B cell (primary cell): ENCODE results near the gene PMCH. TPM values are rescaled to one million over a fixed set of nuclear protein-coding genes. Genes with fewer than 3 reads are reported as not detected.

Source experiments
- ATAC-seq: fragments of 200-7000 bp; cut with Tn5 transposase; one replicate; pipeline ENCODE4 v1.10.0; 2021; ENCODE audit warnings: low read depth, mild to moderate bottlenecking, moderate number of reproducible peaks, moderate library complexity
- CTCF ChIA-PET: fragments of 350-600 bp; sonication (Branson Sonifier 250); formaldehyde crosslinking; loops from one replicate; lab custom pipeline; 2021; ENCODE audit warnings: antibody characterized with exemption, inconsistent platforms; lab: Charles Lee
- POLR2A ChIA-PET: fragments of 350-600 bp; sonication (Branson Sonifier 250); formaldehyde crosslinking; loops from one replicate; lab custom pipeline; 2021; ENCODE audit warnings: antibody characterized with exemption; lab: Charles Lee
- DNase-seq: peaks from one replicate; pipeline ENCODE4 v3.0.0; 2013
- H2AFZ ChIP-seq: 2 replicates; pipeline ENCODE4 v1.6.1; 2012; ENCODE audit warnings: mild to moderate bottlenecking, low read depth, low read length; ENCODE audit not compliant: insufficient read depth, poor library complexity, severe bottlenecking
- H3K27ac ChIP-seq, 2 donors: 1 replicate in 1 of 2; 2 replicates in 1 of 2; pipeline ENCODE4 v1.5.1; 2012 to 2013; ENCODE audit warnings: low read length in 2 of 2, mild to moderate bottlenecking in 2 of 2, moderate library complexity in 1 of 2
- H3K27me3 ChIP-seq, 4 experiments: fragments of 200-600 bp in 1 of 4; sonication (generic) in 1 of 4; replicated peaks in 1 of 4; 1 replicate in 2 of 4; 2 replicates in 2 of 4; pipeline versions ENCODE4 v1.6.1 to v1.7.0; 2013 to 2016; ENCODE audit warnings: low read length in 3 of 4, mild to moderate bottlenecking in 2 of 4, mixed read lengths in 1 of 4, moderate library complexity in 1 of 4; ENCODE audit not compliant: insufficient read depth in 4 of 4, control insufficient read depth in 3 of 4; ENCODE audit errors: control extremely low read depth in 1 of 4
- H3K36me3 ChIP-seq, 2 experiments: replicated peaks in 1 of 2; 1 replicate in 1 of 2; 2 replicates in 1 of 2; pipeline versions ENCODE4 v1.6.1 to v1.7.1; 2013; ENCODE audit warnings: low read length in 1 of 2; ENCODE audit not compliant: insufficient read depth in 2 of 2, control insufficient read depth in 1 of 2; ENCODE audit errors: control extremely low read depth in 1 of 2, extremely low read depth in 1 of 2
- H3K4me1 ChIP-seq, 2 donors: fragments of 200-600 bp in 1 of 2; sonication (generic) in 1 of 2; 1 replicate in 1 of 2; 2 replicates in 1 of 2; pipeline versions ENCODE4 v1.5.1 to v1.6.1; 2013 to 2017; ENCODE audit warnings: low read length in 2 of 2; ENCODE audit not compliant: control insufficient read depth in 2 of 2, insufficient read depth in 2 of 2
- H3K4me2 ChIP-seq: replicated peaks from 2 replicates; pipeline ENCODE3; 2012; ENCODE audit warnings: mild to moderate bottlenecking, low read depth, low read length; ENCODE audit not compliant: poor library complexity, severe bottlenecking
- H3K4me3 ChIP-seq, 5 experiments: fragments of 200-600 bp in 1 of 5; sonication (generic) in 1 of 5; 1 replicate in 3 of 5; 2 replicates in 2 of 5; pipeline versions ENCODE4 v1.5.1 to v1.7.0; 2011 to 2016; ENCODE audit warnings: low read length in 4 of 5, mild to moderate bottlenecking in 4 of 5, low read depth in 2 of 5, control low read depth in 1 of 5, moderate library complexity in 1 of 5; ENCODE audit not compliant: insufficient read depth in 1 of 5; ENCODE audit errors: control extremely low read depth in 1 of 5, extremely low read depth in 1 of 5
- H3K79me2 ChIP-seq: fragments of 200-600 bp; sonication (generic); one replicate; pipeline ENCODE4 v1.6.0; 2016; ENCODE audit warnings: low read length; ENCODE audit not compliant: control insufficient read depth, insufficient read depth
- H3K9ac ChIP-seq: fragments of 200-600 bp; sonication (generic); 2 replicates; pipeline ENCODE4 v1.6.1; 2017; ENCODE audit warnings: mild to moderate bottlenecking, low read length, moderate library complexity
- H3K9me3 ChIP-seq, 3 donors: one replicate each; pipeline versions ENCODE4 v1.6.1 to v1.7.1; 2013; ENCODE audit warnings: low read length in 2 of 3; ENCODE audit not compliant: control insufficient read depth in 2 of 3, insufficient read depth in 1 of 3; ENCODE audit errors: control extremely low read depth in 1 of 3
- H4K20me1 ChIP-seq: 2 replicates; pipeline ENCODE4 v1.6.0; 2012; ENCODE audit warnings: mild to moderate bottlenecking, low read length; ENCODE audit not compliant: insufficient read depth, control insufficient read depth, poor library complexity, severe bottlenecking
- H3K27ac Mint-ChIP-seq: one replicate; pipeline ENCODE4 v1.8.0; 2021; ENCODE audit warnings: mixed read lengths
- H3K27me3 Mint-ChIP-seq: one replicate; pipeline ENCODE4 v1.8.0; 2021; ENCODE audit warnings: mixed read lengths
- H3K4me1 Mint-ChIP-seq: one replicate; pipeline ENCODE4 v1.8.0; 2021; ENCODE audit warnings: mixed read lengths
- H3K4me3 Mint-ChIP-seq: one replicate; pipeline ENCODE4 v1.8.0; 2021; ENCODE audit warnings: mixed read lengths
- H3K9me3 Mint-ChIP-seq: one replicate; pipeline ENCODE4 v1.8.0; 2022; ENCODE audit warnings: mixed read lengths; ENCODE audit not compliant: insufficient read depth
- EZH2 ChIP-seq: IDR thresholded peaks from 2 replicates; pipeline ENCODE4 v1.6.1; 2012; ENCODE audit warnings: borderline replicate concordance, low read depth, mild to moderate bottlenecking, moderate library complexity, low read length; ENCODE audit not compliant: insufficient read depth, poor library complexity, severe bottlenecking
- WGBS: methylation state at CpG from one replicate; pipeline ENCODE4 v1.1.5; 2013; ENCODE audit warnings: missing lambda C conversion rate; ENCODE audit not compliant: insufficient coverage; 5-methylcytosine and 5-hydroxymethylcytosine counted together
- intact Hi-C: fragments of 100-400 bp; cut with micrococcal nuclease; formaldehyde crosslinking; loops from one replicate; pipeline ENCODE4 v1.10.0; 2022
- polyA plus RNA-seq: library from polyadenylated mRNA; depleted of rRNA; stranded (reverse); fragments of >200 nt; gene quantifications from 2 replicates; pipeline ENCODE4 v1.2.3, GENCODE V29; 2012
- total RNA-seq, 2 donors: library from RNA; stranded (reverse); fragments of 120-200 nt in 1 of 2; gene quantifications; 1 replicate in 1 of 2; 2 replicates in 1 of 2; pipeline versions ENCODE4 v1.2.3 to v1.2.4, GENCODE V29; 2013 to 2022
- TF ChIP-seq, protein P1 (sequence below): fragments of 200-600 bp; IDR thresholded peaks from one replicate; pipeline ENCODE4 v1.8.0; 2022; ENCODE audit warnings: antibody characterized with exemption, mild to moderate bottlenecking

Gene PMCH
- total and polyA plus RNA-seq, 2 donors (not counting 1 experiment from before 2014, with no cell fraction given), result not detected

DNA sequence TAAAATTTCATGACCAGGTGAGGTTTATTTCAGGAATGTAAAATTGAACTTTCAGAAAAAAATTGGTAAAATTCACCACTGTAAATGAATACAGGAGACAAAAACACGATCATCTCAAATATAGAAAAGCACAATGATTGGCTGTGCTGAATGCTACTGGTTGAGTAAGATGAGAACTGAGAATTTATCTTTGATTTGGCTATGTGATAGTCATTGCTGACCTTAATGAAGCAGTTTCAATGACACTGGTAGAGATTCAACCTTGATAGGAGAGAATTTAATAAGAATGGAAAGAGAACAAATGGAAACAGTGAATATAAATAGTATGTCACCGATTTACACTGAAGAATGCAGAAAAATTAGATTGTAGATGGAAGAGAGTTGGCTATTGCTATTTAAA, 6.4 kb upstream of the PMCH start:
- Mint-ChIP-seq H3K9me3 (peaks cover 6% of the 10 kb centered on the region), H3K4me3 (no peak overlapping the region), H3K4me1 (peaks cover 10% of the 10 kb centered on the region), H3K27me3 (no peaks in the 10 kb centered on the region), H3K27ac (no peak overlapping the region)
- H3K4me2 ChIP-seq, result no peak overlapping the region
- no peaks in the 10 kb centered on the region for H3K79me2 ChIP-seq
- no peak overlapping the region for H2AFZ ChIP-seq
- intact Hi-C loops, result no loop called here
- no peak overlapping the region for H3K9ac ChIP-seq
- no peaks in the 10 kb centered on the region for H4K20me1 ChIP-seq
- H3K27ac ChIP-seq, result no peak overlapping the region
- no peaks in the 10 kb centered on the region for H3K36me3 ChIP-seq
- no peaks in the 10 kb centered on the region for H3K4me1 ChIP-seq
- H3K27me3 ChIP-seq, result no peaks in the 10 kb centered on the region
- ATAC-seq (no peak), DNase-seq (no peak)
- peaks cover 0 to 2% (median 1%) of the 10 kb centered on the region in 3 donors for H3K9me3 ChIP-seq
- TF ChIP-seq, protein P1, sequence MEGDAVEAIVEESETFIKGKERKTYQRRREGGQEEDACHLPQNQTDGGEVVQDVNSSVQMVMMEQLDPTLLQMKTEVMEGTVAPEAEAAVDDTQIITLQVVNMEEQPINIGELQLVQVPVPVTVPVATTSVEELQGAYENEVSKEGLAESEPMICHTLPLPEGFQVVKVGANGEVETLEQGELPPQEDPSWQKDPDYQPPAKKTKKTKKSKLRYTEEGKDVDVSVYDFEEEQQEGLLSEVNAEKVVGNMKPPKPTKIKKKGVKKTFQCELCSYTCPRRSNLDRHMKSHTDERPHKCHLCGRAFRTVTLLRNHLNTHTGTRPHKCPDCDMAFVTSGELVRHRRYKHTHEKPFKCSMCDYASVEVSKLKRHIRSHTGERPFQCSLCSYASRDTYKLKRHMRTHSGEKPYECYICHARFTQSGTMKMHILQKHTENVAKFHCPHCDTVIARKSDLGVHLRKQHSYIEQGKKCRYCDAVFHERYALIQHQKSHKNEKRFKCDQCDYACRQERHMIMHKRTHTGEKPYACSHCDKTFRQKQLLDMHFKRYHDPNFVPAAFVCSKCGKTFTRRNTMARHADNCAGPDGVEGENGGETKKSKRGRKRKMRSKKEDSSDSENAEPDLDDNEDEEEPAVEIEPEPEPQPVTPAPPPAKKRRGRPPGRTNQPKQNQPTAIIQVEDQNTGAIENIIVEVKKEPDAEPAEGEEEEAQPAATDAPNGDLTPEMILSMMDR, result no peak
- TF ChIP-seq EZH2, result no peak
- POLR2A ChIA-PET, result no interaction called here
- CTCF ChIA-PET, result no interaction called here
- 100% methylated on average over 1 of the region's 2 CpGs for WGBS
- no peak overlapping the region for H3K4me3 ChIP-seq

DNA sequence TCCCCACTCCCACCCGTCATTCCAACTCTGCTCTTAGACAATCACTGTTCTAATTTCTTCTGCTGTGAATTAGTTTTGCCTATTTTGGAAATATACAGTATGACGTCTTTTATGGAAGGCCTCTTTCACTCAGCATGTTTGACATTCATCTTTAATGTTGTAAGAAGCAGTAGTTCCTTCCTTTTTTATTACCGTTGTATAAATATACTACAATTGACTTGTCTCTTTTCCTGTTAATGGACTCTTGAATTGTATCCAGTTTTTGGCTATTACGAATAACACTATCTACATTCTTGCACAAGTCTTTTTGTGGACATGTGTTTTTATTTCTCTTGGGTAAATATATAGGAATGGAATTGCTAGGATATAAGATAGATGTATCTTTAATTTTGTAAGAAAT, 4.9 kb upstream of the PMCH start:
- intact Hi-C loops, result no loop called here
- CTCF ChIA-PET, result no interaction called here

More for the DNA sequence above, 4.9 kb upstream of the PMCH start:
- Histone ChIP-seq H3K4me2 (no peak overlapping the region), H3K36me3 (no peaks in the 10 kb centered on the region), H3K4me3 (no peak overlapping the region), H3K9ac (no peak overlapping the region), H3K79me2 (no peaks in the 10 kb centered on the region), H3K27ac (no peak overlapping the region), H3K9me3 (no peaks in the 10 kb centered on the region), H2AFZ (no peak overlapping the region), H3K27me3 (no peaks in the 10 kb centered on the region), H4K20me1 (no peaks in the 10 kb centered on the region), H3K4me1 (no peaks in the 10 kb centered on the region)
- WGBS, result no CpG with 5 or more reads among the region's 4 CpGs
- no peaks in the 10 kb centered on the region for H3K27me3 Mint-ChIP-seq
- TF ChIP-seq, protein P1, result no peak
- TF ChIP-seq EZH2, result no peak
- no peak overlapping the region for H3K27ac Mint-ChIP-seq
- H3K4me3 Mint-ChIP-seq, result no peak overlapping the region
- H3K4me1 Mint-ChIP-seq, result peaks cover 10% of the 10 kb centered on the region
- POLR2A ChIA-PET, result no interaction called here
- DNase-seq (no peak), ATAC-seq (no peak)
- peaks cover 3% of the 10 kb centered on the region for H3K9me3 Mint-ChIP-seq
